Small intestine (tissue), 7 donors: Measurements from ENCODE around the gene LPO. TPM values are rescaled to one million over a fixed set of nuclear protein-coding genes. Genes with fewer than 3 reads are reported as not detected.

Experiments used
- DNase-seq, 2 donors: peaks; one replicate each; pipeline versions ENCODE4 v3.0.0 to v3.0.0-alpha.2; 2013
- FAIRE-seq: peaks from 2 replicates; lab custom pipeline; 2012; peaks lifted over from hg19 to GRCh38; lab: Jason Lieb, UNC
- H3K27ac ChIP-seq, 3 donors: one replicate each; pipeline ENCODE4 v1.5.1; 2013; ENCODE audit warnings: low read length in 2 of 3, mild to moderate bottlenecking in 2 of 3, control low read depth in 1 of 3, inconsistent platforms in 1 of 3, low read depth in 1 of 3, moderate library complexity in 1 of 3
- H3K27me3 ChIP-seq, 3 donors: one replicate each; pipeline ENCODE4 v1.6.1; 2013; ENCODE audit warnings: low read length in 3 of 3, inconsistent platforms in 1 of 3; ENCODE audit not compliant: control insufficient read depth in 3 of 3, insufficient read depth in 3 of 3
- H3K36me3 ChIP-seq, 3 donors: one replicate each; pipeline ENCODE4 v1.6.1; 2013; ENCODE audit warnings: low read length in 3 of 3, inconsistent platforms in 1 of 3, low read depth in 1 of 3, mild to moderate bottlenecking in 1 of 3, moderate library complexity in 1 of 3; ENCODE audit not compliant: control insufficient read depth in 3 of 3, insufficient read depth in 2 of 3
- H3K4me1 ChIP-seq, 3 donors: one replicate each; pipeline ENCODE4 v1.6.1; 2013; ENCODE audit warnings: low read length in 2 of 3, inconsistent platforms in 1 of 3, low read depth in 1 of 3, mild to moderate bottlenecking in 1 of 3, moderate library complexity in 1 of 3; ENCODE audit not compliant: control insufficient read depth in 3 of 3, insufficient read depth in 2 of 3
- H3K4me3 ChIP-seq, 3 donors: one replicate each; pipeline ENCODE4 v1.5.1; 2013; ENCODE audit warnings: low read length in 3 of 3, control low read depth in 1 of 3, inconsistent platforms in 1 of 3, low read depth in 1 of 3, mild to moderate bottlenecking in 1 of 3, moderate library complexity in 1 of 3
- H3K9me3 ChIP-seq, 2 donors: one replicate each; pipeline ENCODE4 v1.6.1; 2013; ENCODE audit warnings: low read depth in 1 of 2, low read length in 1 of 2; ENCODE audit not compliant: control insufficient read depth in 2 of 2, insufficient read depth in 1 of 2
- WGBS, 3 donors: extraction: QIAGEN DNeasy Blood & Tissue Kit; methylation state at CpG; one replicate each; pipeline ENCODE4 v1.1.7; 2013; 5-methylcytosine and 5-hydroxymethylcytosine counted together
- polyA plus RNA-seq, 4 donors: library from polyadenylated mRNA; stranded (reverse) in 3 of 4; unstranded in 1 of 4; fragments of 200-250 nt in 3 of 4; fragments of 120-200 nt in 1 of 4; gene quantifications; one replicate each; pipeline versions ENCODE4 v1.2.1 to v1.2.3, GENCODE V29; 2013
- donor health status: healthy with polysubstance abuse.
- donor health status: control.
- donor health status: control.
- donor health status: Bipolar disorder and iron deficiency.
- donor health status: healthy.

Gene LPO
- polyA plus RNA-seq, 4 donors = 0.44 to 0.55 TPM; not detected in 2

DNA sequence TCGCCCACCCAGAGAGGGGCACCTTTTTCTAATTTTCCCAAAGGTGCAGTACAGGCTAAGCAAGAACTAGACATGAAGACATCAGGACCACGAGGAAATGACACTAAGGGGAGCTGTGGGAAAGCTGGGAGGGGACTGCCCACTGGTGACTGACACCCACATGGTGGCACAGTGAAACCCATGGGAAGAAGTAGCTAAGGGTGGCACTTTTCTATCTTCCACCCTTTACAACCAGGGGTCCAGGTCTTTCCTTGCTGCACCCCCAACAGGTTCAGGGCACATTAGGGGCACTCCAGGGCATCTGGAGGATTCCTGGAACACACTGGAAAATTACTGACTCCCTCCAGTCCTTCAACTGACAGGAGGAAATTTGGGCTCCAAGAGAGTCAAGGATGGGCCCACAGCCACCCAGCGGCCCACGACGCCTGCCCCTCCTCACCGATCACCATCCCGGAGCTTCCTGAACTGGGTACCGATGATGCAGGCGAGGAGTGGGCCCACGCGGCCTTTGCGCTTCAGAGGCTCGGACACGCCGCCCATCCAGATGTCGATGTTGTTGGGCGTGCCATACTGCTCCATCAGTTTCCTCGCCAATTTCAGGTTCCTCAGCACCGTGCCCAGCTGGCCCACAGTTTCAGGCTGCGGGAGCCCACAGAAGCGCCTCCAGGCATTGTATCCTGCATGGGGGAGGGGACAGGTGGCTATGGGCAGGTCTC, 33.0 kb downstream of the LPO start:
- Histone ChIP-seq H3K27me3 (peaks cover 0 to 7% (median 0%) of the 10 kb centered on the region in 3 donors), H3K9me3 (no peaks in the 10 kb centered on the region), H3K4me3 (no peak overlapping the region), H3K36me3 (no peaks in the 10 kb centered on the region), H3K27ac (no peak overlapping the region), H3K4me1 (no peaks in the 10 kb centered on the region)
- no peak for DNase-seq
- 91 to 92% (median 91%) methylated on average over 21 of the region's 21 CpGs for WGBS, 3 donors
- FAIRE-seq = no peak

- no peak overlapping the region for H3K4me3 ChIP-seq
- H3K36me3 ChIP-seq = no peaks in the 10 kb centered on the region
- H3K27ac ChIP-seq = no peak overlapping the region
- FAIRE-seq (no peak), DNase-seq (no peak)
- WGBS, 3 donors = 86 to 88% (median 87%) methylated on average over 12 of the region's 12 CpGs
- peaks cover 0 to 8% (median 0%) of the 10 kb centered on the region in 3 donors for H3K27me3 ChIP-seq
- H3K9me3 ChIP-seq = no peaks in the 10 kb centered on the region
- no peaks in the 10 kb centered on the region for H3K4me1 ChIP-seq
Observed at GRCh38 chr17:58272367-58273280, 34.2 kb downstream of the LPO start.

DNA sequence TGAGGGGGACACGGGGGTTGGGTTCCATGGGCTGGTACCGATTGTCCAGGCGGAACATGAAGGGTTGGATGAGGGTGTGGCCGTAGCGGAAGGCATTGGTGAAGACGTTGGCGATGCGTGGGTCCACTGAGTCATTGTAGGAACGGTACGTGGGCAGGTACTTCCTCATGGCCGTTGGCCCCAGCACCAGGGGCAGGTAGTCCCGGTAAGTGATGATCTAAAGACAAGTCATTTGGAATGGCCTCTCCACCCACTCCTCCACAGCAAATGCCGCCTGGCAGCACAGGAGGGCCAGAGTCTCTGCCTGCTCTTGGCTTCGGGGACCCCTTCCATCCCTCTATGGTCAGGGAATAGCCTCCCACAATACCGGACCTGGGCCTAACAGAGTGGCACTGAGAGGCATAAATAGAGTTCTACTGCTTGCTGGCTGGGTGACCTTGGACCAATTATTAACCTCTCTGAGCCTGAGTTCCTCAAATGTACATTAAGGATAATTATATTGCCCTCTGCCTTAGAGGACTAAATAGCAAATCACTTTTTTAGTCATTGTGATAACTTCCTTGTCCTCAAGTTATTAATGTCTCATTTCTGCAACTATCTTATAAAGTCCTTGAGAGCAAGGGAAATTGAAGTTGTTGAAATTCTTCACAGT, 35.2 kb downstream of the LPO start:
- no peak for DNase-seq
- 66 to 82% (median 75%) methylated on average over 15 of the region's 15 CpGs for WGBS, 3 donors
- no peak for FAIRE-seq

DNA sequence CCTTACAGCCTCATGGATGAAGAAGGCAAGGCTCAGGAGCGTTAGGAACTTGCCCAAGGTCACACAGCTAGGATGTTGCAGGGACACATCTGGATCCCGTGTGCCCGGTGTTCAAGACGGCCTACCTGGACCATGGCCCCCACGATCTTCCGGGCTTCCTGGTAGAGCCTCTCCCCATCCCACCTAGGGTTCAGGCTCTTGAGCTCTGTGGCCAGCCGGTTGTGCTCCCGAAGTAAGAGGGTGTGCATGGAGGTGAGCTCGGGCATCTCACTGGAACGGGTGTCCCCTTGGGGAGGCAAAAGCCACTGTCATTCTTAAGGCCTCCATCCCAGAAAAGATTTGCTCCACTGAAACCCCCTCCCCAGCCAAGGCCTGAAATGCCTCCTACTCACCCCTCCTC, 37.0 kb downstream of the LPO start:
- peaks cover 0 to 5% (median 0%) of the 10 kb centered on the region in 3 donors for H3K4me1 ChIP-seq
- no peak overlapping the region for H3K4me3 ChIP-seq
- WGBS, 3 donors = 80 to 92% (median 89%) methylated on average over 10 of the region's 10 CpGs

More for the DNA sequence above, 35.2 kb downstream of the LPO start:
- Histone ChIP-seq H3K36me3 (no peaks in the 10 kb centered on the region), H3K9me3 (no peaks in the 10 kb centered on the region), H3K27ac (no peak overlapping the region), H3K27me3 (peaks cover 0 to 17% (median 0%) of the 10 kb centered on the region in 3 donors), H3K4me1 (no peaks in the 10 kb centered on the region), H3K4me3 (no peak overlapping the region)

DNA sequence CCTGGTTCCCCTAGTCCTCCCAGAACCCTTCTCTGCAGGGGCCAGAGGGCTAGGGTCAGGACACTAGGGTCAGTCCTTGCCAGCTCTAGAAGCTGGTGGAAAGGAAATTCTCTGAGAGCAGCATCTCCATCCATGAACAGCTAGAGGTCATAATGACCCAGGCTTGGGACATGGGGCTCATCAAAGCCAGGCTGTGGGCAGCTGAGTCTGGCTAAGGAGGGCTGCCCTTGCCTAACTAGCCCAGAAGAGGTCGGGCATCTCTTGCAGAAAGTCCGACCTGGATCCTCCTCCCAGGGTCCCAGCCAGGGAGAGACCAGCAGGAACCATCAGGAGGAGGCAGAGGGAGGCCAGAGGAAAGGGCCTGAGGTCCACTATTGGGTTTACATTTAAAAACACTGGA, 38.0 kb downstream of the LPO start:
- Histone ChIP-seq H3K27ac (no peak overlapping the region), H3K4me1 (peaks cover 0 to 5% (median 0%) of the 10 kb centered on the region in 3 donors), H3K4me3 (no peak overlapping the region), H3K36me3 (no peaks in the 10 kb centered on the region), H3K9me3 (no peaks in the 10 kb centered on the region), H3K27me3 (peaks cover 2 to 42% (median 4%) of the 10 kb centered on the region in 3 donors)
- DNase-seq = no peak
- no peak for FAIRE-seq
- 49 to 57% (median 50%) methylated on average over 2 of the region's 2 CpGs for WGBS, 3 donors

More for the DNA sequence above, 37.0 kb downstream of the LPO start:
- Histone ChIP-seq H3K36me3 (no peaks in the 10 kb centered on the region), H3K9me3 (no peaks in the 10 kb centered on the region), H3K27ac (no peak overlapping the region), H3K27me3 (peaks cover 2 to 35% (median 4%) of the 10 kb centered on the region in 3 donors)
- DNase-seq = no peak
- FAIRE-seq = no peak

DNA sequence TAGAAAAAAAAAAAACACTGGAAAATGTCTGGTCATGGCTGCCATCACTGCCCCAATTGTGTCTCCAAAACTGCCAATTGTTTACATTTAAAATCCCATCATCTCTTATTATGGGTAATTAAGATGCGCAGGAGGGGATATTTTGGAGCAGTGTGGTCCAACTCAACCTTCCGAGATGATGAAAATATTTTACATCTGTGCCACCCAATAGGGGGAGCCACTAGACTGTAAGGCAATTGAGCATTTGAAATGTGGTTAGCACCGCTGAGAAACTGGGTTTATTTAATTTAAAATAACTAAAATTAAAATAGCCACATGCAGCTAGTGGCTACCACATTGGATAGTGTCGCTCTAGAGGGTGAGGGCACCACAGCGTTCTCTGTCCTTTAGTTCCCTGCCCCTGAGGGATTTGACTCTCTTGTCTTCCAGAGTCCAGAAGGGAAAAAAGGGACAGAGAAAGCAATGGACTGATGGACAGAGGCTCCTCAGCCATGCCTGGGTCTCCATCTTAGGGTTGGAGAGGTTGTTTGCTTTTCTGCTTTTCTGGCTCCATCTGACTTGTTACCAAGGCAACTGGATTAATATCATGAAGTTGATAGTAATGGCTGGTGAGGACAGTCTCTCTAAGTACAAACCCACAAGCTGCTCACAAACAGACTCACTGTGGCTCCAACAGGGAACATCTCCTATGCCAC, 38.9 kb downstream of the LPO start:
- peaks cover 0 to 5% (median 0%) of the 10 kb centered on the region in 3 donors for H3K4me1 ChIP-seq
- H3K9me3 ChIP-seq = no peaks in the 10 kb centered on the region
- 56 to 61% (median 59%) methylated on average over 5 of the region's 5 CpGs for WGBS, 3 donors
- no peak overlapping the region for H3K27ac ChIP-seq
- H3K4me3 ChIP-seq = no peak overlapping the region
- no peak for FAIRE-seq
- DNase-seq = peak in 1 of 2 donors; percentile 8
- no peaks in the 10 kb centered on the region for H3K36me3 ChIP-seq
- peaks cover 2 to 44% (median 4%) of the 10 kb centered on the region in 3 donors for H3K27me3 ChIP-seq

GRCh38 chr17:58277802-58278595, 39.6 kb downstream of the LPO start:
- no peak for FAIRE-seq

More at GRCh38 chr17:58277802-58278595, 39.6 kb downstream of the LPO start:
- Histone ChIP-seq H3K27ac (peak overlapping the region in 1 of 3 donors; percentile 17), H3K4me1 (peaks cover 0 to 5% (median 0%) of the 10 kb centered on the region in 3 donors), H3K27me3 (peaks cover 2 to 44% (median 4%) of the 10 kb centered on the region in 3 donors), H3K36me3 (no peaks in the 10 kb centered on the region), H3K9me3 (no peaks in the 10 kb centered on the region), H3K4me3 (no peak overlapping the region)
- DNase-seq = no peak
- 88 to 93% (median 89%) methylated on average over 34 to 36 of the region's 36 CpGs for WGBS, 3 donors
